GM15510 (cell line): ENCODE results near the gene CDC73.

Source experiments
- POLR2A ChIP-seq: IDR thresholded peaks from 3 replicates; pipeline ENCODE4 v1.6.1; 2011; ENCODE audit warnings: borderline replicate concordance; ENCODE audit not compliant: insufficient read length; ENCODE audit errors: extremely low read depth

Gene CDC73

DNA sequence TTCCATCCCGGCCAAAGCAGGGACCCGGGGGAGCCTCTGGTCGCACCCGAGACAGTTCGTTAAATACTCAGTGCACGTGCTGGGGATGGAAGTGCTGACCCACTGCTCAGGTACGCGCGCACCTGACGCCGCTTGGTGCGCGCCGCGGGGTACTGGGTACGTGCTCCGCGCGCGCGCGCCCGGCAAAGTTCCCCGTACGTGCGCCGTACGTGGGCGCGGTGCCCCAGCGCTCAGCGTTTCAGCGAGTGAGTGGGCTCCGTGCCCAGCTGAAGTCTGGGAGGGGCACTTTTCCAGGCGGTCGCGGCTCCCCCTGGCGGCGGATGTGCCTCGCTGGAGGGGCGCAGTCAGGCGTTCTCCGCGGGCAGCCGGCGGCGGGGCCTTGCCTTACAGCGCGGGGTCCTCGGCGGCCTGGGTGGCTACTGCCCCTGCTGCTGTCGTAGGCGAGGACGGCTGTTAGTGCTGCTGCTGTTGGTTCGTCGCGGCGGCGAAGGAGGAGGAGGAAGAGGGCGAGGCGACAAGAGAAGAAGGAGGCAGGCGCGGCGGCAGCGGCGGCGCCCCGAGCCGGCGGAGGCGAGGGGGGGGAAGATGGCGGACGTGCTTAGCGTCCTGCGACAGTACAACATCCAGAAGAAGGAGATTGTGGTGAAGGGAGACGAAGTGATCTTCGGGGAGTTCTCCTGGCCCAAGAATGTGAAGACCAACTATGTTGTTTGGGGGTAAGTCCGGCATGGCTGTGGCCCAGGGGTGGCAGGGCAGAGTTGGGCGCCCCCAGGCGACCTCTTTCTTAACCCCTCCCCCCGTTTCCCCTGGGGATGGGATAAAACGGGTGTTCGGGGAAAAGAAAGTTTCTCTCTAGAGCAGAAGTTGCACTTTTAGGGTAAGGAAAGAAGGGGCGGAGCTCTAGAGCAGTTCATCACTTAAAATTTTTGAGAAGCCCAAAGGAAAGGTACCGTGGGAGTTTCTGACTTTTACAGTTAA, at the start of gene CDC73:
CDC73 (plus strand) TSS at position 416 of the 978 bp plus-strand sequence; CDS start at position 586, 170 bp downstream.
- TF ChIP-seq POLR2A = peak; percentile 87

DNA sequence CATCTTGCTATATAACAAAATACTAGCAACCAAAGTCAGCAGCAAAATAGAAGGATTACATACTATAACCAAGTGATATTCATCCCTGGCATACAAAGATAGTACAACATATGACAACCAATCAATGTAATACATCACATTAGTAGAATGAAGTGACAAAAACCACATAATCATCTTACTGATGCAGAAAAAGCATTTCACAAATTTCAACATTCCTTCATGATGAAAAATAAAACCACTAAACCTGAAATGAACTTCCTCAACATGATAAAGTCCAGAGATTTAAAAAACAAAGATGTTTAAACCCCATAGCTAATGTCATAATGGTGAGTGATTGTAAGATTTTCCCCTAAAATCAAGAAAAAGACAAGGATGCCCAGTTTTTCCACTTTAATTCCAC, 43.8 kb upstream of the CDC73 start:
- no peak for TF ChIP-seq POLR2A

- no peak for TF ChIP-seq POLR2A
These were observed 42.6 kb upstream of the CDC73 start for GRCh38 chr1:193079187-193079586.

DNA sequence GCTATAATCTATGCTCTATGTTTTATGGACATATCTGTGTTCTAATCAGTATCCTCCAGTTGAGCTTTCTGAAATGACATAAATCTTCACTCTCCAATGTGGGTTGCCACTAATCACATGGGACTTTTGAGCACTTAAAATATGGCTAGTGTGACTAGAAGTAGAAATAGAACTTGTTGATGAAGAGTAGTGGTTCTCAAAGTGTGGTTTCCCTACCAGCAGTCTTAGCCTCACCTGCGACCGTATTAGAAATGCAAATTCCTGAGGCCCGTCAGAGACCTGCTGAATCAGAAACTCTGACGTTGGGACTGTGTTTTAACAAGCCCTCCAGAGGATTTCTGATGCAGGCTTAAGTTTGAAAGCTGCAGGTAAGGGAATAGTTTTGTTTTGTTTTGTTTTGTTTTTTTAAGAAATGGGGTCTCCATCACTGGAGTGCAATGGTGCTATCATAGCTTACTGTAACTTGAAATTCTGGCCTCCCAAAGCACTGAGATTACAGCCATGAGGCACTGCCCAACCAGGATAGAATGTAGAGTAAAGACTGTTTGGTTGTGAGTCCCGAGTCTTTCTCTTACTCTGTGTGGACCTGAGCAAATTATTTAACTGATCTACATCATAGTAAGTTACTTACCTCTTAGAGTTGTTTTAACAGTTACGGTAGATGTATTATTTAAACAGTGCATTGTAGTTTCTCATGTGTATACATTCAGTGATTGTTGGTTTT, 38.3 kb upstream of the CDC73 start:
- no peak for TF ChIP-seq POLR2A

- TF ChIP-seq POLR2A = no peak
These were observed 36.6 kb upstream of the CDC73 start for GRCh38 chr1:193085263-193085662.

- TF ChIP-seq POLR2A = no peak
These were observed 35.5 kb upstream of the CDC73 start for GRCh38 chr1:193086342-193086741.

GRCh38 chr1:193087893-193088292, 33.9 kb upstream of the CDC73 start:
- no peak for TF ChIP-seq POLR2A

- no peak for TF ChIP-seq POLR2A
These were observed 31.0 kb upstream of the CDC73 start for GRCh38 chr1:193090865-193091264.

- no peak for TF ChIP-seq POLR2A
These were observed 27.7 kb upstream of the CDC73 start for GRCh38 chr1:193094112-193094511.

DNA sequence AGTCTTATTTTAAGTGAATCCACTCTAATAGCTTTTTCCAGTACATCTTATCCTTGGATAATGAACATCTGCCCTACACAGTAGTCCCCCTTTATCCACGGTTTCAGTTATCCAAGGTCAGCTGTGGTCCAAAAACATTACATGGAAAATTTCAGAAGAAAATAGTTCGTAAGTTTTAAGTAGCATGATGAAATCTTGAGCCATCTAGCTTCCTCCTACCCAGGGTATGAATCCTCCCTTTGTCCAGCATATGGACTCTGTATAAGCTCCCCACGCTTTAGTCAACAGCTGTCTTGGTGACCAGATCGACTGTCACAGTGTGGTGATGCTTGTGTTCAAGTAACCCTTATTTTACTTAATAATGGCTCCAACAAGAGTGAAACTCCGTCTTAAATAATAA, 19.2 kb upstream of the CDC73 start:
- no peak for TF ChIP-seq POLR2A

DNA sequence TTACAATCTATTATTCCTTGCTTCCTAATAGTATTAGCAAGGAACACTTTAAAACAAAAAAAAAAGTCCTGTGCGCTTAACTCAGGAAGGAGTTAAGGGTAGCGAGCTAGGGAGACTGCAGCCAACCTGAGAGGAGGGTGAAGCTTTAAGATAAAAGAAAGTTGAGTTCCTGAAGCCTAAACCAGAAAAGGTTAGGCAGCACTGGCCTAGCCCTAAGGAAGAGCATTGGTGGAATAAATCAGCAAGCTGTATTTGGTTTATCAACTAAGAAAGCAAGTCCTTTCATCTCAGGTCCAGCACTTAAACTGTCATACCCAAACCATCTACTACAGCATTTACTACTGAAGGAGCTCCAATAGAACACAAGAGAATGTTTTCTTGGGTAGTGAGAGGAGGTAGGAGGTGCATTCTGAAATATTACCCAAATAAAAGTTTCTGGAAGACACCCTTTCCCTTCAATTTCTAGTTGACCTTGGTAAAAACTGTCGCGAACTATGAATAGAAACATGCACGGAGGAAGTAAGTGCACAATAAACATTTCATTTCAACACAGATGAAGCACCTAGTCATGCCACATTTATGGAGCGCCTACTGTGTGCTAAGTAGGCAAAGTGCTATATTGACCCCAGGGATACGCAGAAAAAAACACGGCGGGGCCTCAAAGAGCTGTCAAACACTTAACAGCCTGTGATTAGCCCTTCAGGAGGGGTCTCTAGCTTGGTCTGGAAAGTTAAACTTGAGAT, 17.9 kb upstream of the CDC73 start:
- no peak for TF ChIP-seq POLR2A

DNA sequence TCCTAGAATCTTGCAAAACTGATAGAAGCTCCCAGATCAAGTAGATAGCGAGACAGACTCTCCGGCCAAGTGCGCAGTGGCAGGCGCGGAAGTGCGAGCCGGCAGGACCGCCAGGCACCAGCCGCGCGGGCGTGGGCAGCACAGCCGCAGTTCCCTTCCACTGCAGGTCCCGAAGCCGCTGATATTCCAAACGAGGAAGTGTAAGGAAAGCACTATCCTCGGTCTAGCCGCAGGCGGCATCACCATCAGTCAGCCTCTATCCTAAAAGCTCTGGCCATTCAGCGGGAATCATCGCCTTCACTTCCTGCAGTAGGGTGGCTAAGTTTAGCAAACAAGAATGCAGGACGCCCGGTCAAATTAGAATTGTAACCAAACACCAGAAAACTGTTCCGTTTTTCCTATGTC, 17.3 kb upstream of the CDC73 start:
- no peak for TF ChIP-seq POLR2A

DNA sequence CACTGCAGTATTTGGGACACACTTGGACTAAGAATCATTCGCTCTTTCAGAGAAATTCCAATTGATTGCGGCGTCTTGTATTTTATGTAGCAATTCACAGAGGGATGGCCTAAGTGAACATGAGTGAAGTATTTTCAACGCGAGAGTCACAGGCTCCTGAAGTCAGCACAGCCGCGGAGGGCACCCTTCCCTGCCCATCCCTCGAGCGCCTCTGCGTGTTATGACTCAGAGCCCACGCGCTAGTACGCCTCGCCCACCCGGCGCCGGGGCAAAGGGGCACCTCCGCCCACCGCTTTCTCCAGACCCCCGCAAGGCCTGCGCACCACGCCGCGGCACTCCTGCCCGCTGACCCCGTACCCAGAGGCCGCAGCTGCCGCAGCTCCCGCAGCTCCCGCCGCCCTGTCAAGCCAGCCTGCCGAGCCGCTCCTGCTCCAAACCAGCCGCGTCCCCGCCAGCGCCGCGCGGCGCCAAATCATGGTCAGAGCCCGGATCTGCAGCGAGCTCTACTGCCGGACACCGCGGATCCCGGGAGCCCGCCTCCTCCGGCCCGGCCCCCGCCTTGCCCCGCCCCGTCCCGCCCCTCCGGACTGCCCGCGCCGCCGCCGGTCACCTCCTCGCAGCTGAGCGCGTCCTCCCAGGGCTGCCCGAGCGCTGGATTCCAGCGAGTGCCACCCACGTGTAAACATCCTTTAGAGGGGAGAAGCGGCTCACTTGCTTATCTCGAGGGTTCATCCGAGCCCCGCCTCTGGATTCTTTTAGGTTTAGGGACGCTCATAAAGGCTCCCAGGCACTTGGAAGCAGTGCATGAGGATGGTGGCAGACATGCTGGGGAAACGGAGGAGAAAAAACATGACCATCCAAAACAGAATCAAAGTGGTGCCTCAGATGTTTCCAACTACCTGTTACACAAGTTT, 16.7 kb upstream of the CDC73 start, which contains the start of gene GLRX2:
GLRX2 (minus strand) TSS at position 508 of the 914 bp plus-strand sequence; CDS start at position 476, 32 bp downstream.
- peak; percentile 87 for TF ChIP-seq POLR2A

DNA sequence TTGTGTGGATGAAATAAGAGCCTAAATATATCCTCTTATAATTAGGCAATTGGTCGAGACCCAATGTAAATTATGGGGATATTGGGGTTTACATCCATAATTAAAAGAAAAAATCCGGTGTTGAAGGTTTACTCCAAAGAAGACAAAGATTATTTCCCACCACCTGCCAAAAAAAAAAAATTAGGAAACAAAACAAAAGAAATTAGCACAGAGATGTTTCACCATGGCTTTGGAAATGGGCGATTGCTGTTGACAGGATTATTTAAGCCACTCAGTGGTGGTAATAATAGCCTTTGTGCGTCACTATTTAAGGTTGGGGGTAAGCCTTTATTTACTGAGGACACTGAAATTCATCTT, 16.0 kb upstream of the CDC73 start:
- no peak for TF ChIP-seq POLR2A
